ENCODE measurements around the gene ADGRG7. TPM values are rescaled to one million over a fixed set of nuclear protein-coding genes. Genes with fewer than 3 reads are reported as not detected.

ADGRG7 gene
- total and polyA plus RNA-seq, 2 of the 13 experiments (the other 11 are each of a cell fraction or from before 2014, with no cell fraction given), result not detected

DNA sequence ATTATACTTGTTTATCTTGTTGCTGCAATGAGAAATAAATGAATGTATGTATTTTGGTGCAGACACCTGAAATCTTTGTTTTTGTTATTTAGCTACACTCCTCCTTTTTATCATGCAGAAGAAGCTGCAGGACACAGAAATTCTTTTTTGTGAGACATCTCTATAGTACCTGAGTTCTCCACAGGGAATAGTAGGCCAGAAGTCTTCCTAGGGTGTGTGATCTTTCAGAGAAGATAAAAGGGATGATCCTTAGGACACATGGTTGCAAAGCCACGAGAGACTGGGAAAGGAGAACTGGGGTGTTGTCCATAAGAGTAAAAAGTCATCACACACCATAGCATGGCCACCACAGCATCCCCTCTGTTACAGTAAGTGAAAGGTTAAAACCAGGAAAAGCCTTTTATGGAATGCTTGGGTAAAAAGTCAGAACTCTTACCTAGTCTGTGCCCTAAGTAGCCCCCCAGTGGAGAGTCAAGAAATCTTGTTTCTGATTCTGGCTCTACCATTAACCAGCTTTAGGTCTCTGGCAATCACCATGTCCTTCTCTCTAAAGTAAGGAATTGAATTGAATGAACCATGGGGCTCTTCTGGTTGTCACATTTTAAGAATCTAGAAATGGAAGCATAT, 31.9 kb upstream of the ADGRG7 start:
- no peak overlapping the region for H3K4me3 ChIP-seq (replicated peaks in 1 of 3; ENCODE audit: insufficient read depth in 1 of 3, low read depth in 2 of 3, low read length in 3 of 3)
- ATAC-seq (no peak), DNase-seq (ENCODE audit: low spot score) (no peak), FAIRE-seq (no peak)
- POLR2A ChIA-PET, result no interaction called here
- CTCF ChIA-PET (ENCODE audit: low intra/inter-chr PET ratio, low total read pairs), result no interaction called here
- no peaks in the 10 kb centered on the region for H4K20me1 ChIP-seq (ENCODE audit: insufficient read depth, low read length)
- TF ChIP-seq TAF15 (IDR thresholded peaks at IDR 0.05; ENCODE audit: low read depth, low read length, poor library complexity, severe bottlenecking) (no peak), SRF (IDR thresholded peaks at IDR 0.05; ENCODE audit: low read depth, low read length) (0 out of 2 replicates have a peak, but pooled peaks have one; percentile 51), HNF4G (IDR thresholded peaks at IDR 0.05; ENCODE audit: borderline replicate concordance, low read depth, low read length) (no peak), HNF4G (CRISPR knock-in tag; IDR thresholded peaks at IDR 0.05; ENCODE audit: borderline replicate concordance, low read depth) (no peak), U2AF2 (IDR thresholded peaks at IDR 0.05; ENCODE audit: low read depth, low read length) (no peak)
- in situ Hi-C loops (cut with HindIII; ENCODE audit: extremely low pct_ligation_motif_present, low pct_unique_long_range_greater_than_20kb), result loop anchor here (25.0 kb wide), 1 partner anchor 740 kb away; no protein-coding TSS in a partner anchor
- no peak overlapping the region for H3K4me2 ChIP-seq (ENCODE audit: low read depth, low read length)
- no peaks in the 10 kb centered on the region for H3K79me2 ChIP-seq (ENCODE audit: insufficient read depth, low read length)
- H3K4me1 ChIP-seq (ENCODE audit: insufficient read depth, low read length), result no peaks in the 10 kb centered on the region
- peaks cover 0 to 2% of the 10 kb centered on the region in 2 experiments; a peak in 1 of 5 replicates for H3K36me3 ChIP-seq (replicated peaks in 1 of 2; ENCODE audit: control insufficient read depth in 1 of 2, insufficient read depth in 2 of 2, low read length in 2 of 2)
- intact Hi-C loops (cut with micrococcal nuclease; ENCODE audit: unreplicated experiment), result no loop called here
- no peaks in the 10 kb centered on the region for H3K9me3 ChIP-seq (ENCODE audit: low read length)
- no peak overlapping the region for H3K9ac ChIP-seq (ENCODE audit: insufficient read depth, low read depth, low read length)
- no peak overlapping the region for H2AFZ ChIP-seq (ENCODE audit: low read length)
- BruUV-seq (replicated peaks), result no TSS peak
- no peaks in the 10 kb centered on the region for H3K27me3 ChIP-seq (ENCODE audit: control insufficient read depth in 1 of 2, insufficient read depth in 2 of 2, low read length in 2 of 2)
- H3K27ac ChIP-seq (ENCODE audit: extremely low read length, insufficient read depth, low read length), result no peak overlapping the region
- WGBS (ENCODE audit: low lambda C conversion rate), result 38% methylated on average over 1 of the region's 1 CpG

DNA sequence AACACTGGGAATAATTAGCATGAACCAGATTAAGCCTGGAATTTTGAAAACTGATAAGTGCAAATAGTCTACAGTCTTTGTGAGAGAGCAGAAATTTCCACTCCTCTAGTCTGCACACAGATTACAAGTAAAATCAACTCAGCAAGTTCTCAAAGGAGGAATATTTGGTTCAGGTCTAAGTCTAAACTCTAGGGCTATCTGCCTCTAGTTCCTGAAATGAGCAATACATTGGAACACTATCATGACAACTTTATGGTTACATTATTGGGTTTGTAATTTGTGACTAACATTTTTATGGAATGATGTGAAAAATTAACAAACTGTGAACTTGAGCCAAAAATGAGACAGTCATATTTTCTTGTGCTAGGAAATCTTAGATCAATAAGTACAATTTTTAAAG, 30.8 kb upstream of the ADGRG7 start:
- H3K27me3 ChIP-seq (ENCODE audit: control insufficient read depth in 1 of 2, insufficient read depth in 2 of 2, low read length in 2 of 2), result no peaks in the 10 kb centered on the region
- ChIA-PET POLR2A (no interaction called here), CTCF (ENCODE audit: low intra/inter-chr PET ratio, low total read pairs) (no interaction called here)
- ATAC-seq (no peak), DNase-seq (ENCODE audit: low spot score) (no peak), FAIRE-seq (no peak)
- BruUV-seq (replicated peaks), result no TSS peak
- intact Hi-C loops (cut with micrococcal nuclease; ENCODE audit: unreplicated experiment) (loop anchor here (1.0 kb wide), 1 partner anchor 14 kb away; no protein-coding TSS in a partner anchor), in situ Hi-C loops (cut with HindIII; ENCODE audit: extremely low pct_ligation_motif_present, low pct_unique_long_range_greater_than_20kb) (loop anchor here (25.0 kb wide), 1 partner anchor 741 kb away; no protein-coding TSS in a partner anchor)
- H3K36me3 ChIP-seq (replicated peaks in 1 of 2; ENCODE audit: control insufficient read depth in 1 of 2, insufficient read depth in 2 of 2, low read length in 2 of 2), result peaks cover 0 to 2% of the 10 kb centered on the region in 2 experiments; a peak in 1 of 5 replicates
- no peaks in the 10 kb centered on the region for H3K79me2 ChIP-seq (ENCODE audit: insufficient read depth, low read length)
- H3K9ac ChIP-seq (ENCODE audit: insufficient read depth, low read depth, low read length), result no peak overlapping the region
- no peak overlapping the region for H3K4me2 ChIP-seq (ENCODE audit: low read depth, low read length)
- no peak overlapping the region for H2AFZ ChIP-seq (ENCODE audit: low read length)
- no peak overlapping the region for H3K27ac ChIP-seq (ENCODE audit: extremely low read length, insufficient read depth, low read length)
- no peaks in the 10 kb centered on the region for H3K4me1 ChIP-seq (ENCODE audit: insufficient read depth, low read length)
- no peaks in the 10 kb centered on the region for H3K9me3 ChIP-seq (ENCODE audit: low read length)
- H4K20me1 ChIP-seq (ENCODE audit: insufficient read depth, low read length), result no peaks in the 10 kb centered on the region
- no peak overlapping the region for H3K4me3 ChIP-seq (replicated peaks in 1 of 3; ENCODE audit: insufficient read depth in 1 of 3, low read depth in 2 of 3, low read length in 3 of 3)
- TF ChIP-seq ELF1 (CRISPR knock-in tag; IDR thresholded peaks at IDR 0.05) (no peak), KMT2A (CRISPR knock-in tag; IDR thresholded peaks at IDR 0.05) (no peak), ZNF558 (CRISPR knock-in tag; IDR thresholded peaks at IDR 0.05; ENCODE audit: borderline replicate concordance) (no peak), ZNF644 (CRISPR knock-in tag; IDR thresholded peaks at IDR 0.05; ENCODE audit: low read depth) (no peak), ZBTB38 (CRISPR knock-in tag; IDR thresholded peaks at IDR 0.05) (no peak), THAP11 (CRISPR knock-in tag; IDR thresholded peaks at IDR 0.05) (no peak), DNMT1 (CRISPR knock-in tag; IDR thresholded peaks at IDR 0.05) (no peak), ZNF891 (CRISPR knock-in tag; IDR thresholded peaks at IDR 0.05) (no peak), ZFP90 (CRISPR knock-in tag; IDR thresholded peaks at IDR 0.05; ENCODE audit: borderline replicate concordance) (no peak), TCF7L2 (IDR thresholded peaks at IDR 0.05; ENCODE audit: low read depth, low read length) (no peak), ZNF337 (CRISPR knock-in tag; IDR thresholded peaks at IDR 0.05; ENCODE audit: borderline replicate concordance, low read depth) (no peak)
- TF ChIP-seq, protein P1, sequence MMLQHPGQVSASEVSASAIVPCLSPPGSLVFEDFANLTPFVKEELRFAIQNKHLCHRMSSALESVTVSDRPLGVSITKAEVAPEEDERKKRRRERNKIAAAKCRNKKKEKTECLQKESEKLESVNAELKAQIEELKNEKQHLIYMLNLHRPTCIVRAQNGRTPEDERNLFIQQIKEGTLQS (CRISPR knock-in tag; IDR thresholded peaks at IDR 0.05), result no peak
- TF ChIP-seq, protein P2, sequence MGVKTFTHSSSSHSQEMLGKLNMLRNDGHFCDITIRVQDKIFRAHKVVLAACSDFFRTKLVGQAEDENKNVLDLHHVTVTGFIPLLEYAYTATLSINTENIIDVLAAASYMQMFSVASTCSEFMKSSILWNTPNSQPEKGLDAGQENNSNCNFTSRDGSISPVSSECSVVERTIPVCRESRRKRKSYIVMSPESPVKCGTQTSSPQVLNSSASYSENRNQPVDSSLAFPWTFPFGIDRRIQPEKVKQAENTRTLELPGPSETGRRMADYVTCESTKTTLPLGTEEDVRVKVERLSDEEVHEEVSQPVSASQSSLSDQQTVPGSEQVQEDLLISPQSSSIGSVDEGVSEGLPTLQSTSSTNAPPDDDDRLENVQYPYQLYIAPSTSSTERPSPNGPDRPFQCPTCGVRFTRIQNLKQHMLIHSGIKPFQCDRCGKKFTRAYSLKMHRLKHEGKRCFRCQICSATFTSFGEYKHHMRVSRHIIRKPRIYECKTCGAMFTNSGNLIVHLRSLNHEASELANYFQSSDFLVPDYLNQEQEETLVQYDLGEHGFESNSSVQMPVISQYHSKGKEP (CRISPR knock-in tag; IDR thresholded peaks at IDR 0.05), result no peak
